AG04449 (cell line): ENCODE measurements around the gene FRMD3.

ENCODE experiments used
- CTCF ChIA-PET: fragments of 350-600 bp; formaldehyde crosslinking; extraction: SDS; loops from one replicate; lab custom pipeline; 2021; ENCODE audit warnings: antibody characterized with exemption; lab: Yijun Ruan, JAX
- POLR2A ChIA-PET: fragments of 400-600, 350-600 bp; formaldehyde crosslinking; extraction: SDS; loops from one replicate; lab custom pipeline; 2020; ENCODE audit warnings: antibody characterized with exemption, inconsistent platforms; lab: Yijun Ruan, JAX
- DNase-seq: peaks from one replicate; pipeline ENCODE4 v3.0.0-alpha.2; 2010; ENCODE audit warnings: low read depth, low spot score
- H3K4me3 ChIP-seq: 2 replicates; pipeline ENCODE4 v1.5.1; 2011; ENCODE audit warnings: low read depth, mild to moderate bottlenecking, control low read depth, low read length
- CTCF ChIP-seq: IDR thresholded peaks from one replicate; pipeline ENCODE4 v1.5.1; 2011; ENCODE audit warnings: mild to moderate bottlenecking, moderate library complexity, low read length, control low read depth, inconsistent platforms; ENCODE audit not compliant: insufficient read depth; ENCODE audit errors: missing control alignments

Gene FRMD3

GRCh38 chr9:83572524-83572923, 34.3 kb upstream of the FRMD3 start:
- TF ChIP-seq CTCF, result no peak
- DNase-seq, result peak; percentile 55
- no peak overlapping the region for H3K4me3 ChIP-seq
- ChIA-PET POLR2A (no interaction called here), CTCF (interaction anchor here (1.4 kb wide), 1 partner anchor 238 kb away, joined by 4 read pairs; no protein-coding TSS in a partner anchor)

GRCh38 chr9:83570359-83570758, 32.2 kb upstream of the FRMD3 start:
- peak; percentile 26 for DNase-seq
- H3K4me3 ChIP-seq, result no peak overlapping the region
- CTCF ChIA-PET, result no interaction called here
- POLR2A ChIA-PET, result no interaction called here
- TF ChIP-seq CTCF, result no peak

- ChIA-PET CTCF (interaction anchor here (0.8 to 1.3 kb wide), 2 partner anchors 30 to 349 kb away, joined by 4 read pairs; no protein-coding TSS in a partner anchor), POLR2A (no interaction called here)
- no peak for TF ChIP-seq CTCF
- H3K4me3 ChIP-seq, result no peak overlapping the region
- DNase-seq, result no peak
Observed at GRCh38 chr9:83569326-83569725, 31.1 kb upstream of the FRMD3 start.

- POLR2A ChIA-PET, result no interaction called here
- H3K4me3 ChIP-seq, result no peak overlapping the region
- no peak for DNase-seq
- no peak for TF ChIP-seq CTCF
- CTCF ChIA-PET, result interaction anchor here (3.5 kb wide), 1 partner anchor 18 kb away, joined by 14 read pairs; no protein-coding TSS in a partner anchor
Observed at GRCh38 chr9:83563360-83563759, 25.2 kb upstream of the FRMD3 start.

GRCh38 chr9:83560169-83560826, 22.1 kb upstream of the FRMD3 start:
- H3K4me3 ChIP-seq, result no peak overlapping the region
- POLR2A ChIA-PET, result no interaction called here
- TF ChIP-seq CTCF, result no peak
- DNase-seq, result no peak
- CTCF ChIA-PET, result interaction anchor here (3.5 kb wide), 1 partner anchor 15 kb away, joined by 14 read pairs; no protein-coding TSS in a partner anchor

GRCh38 chr9:83557771-83558170, 19.6 kb upstream of the FRMD3 start:
- no peak overlapping the region for H3K4me3 ChIP-seq
- ChIA-PET POLR2A (no interaction called here), CTCF (interaction anchor here (0.8 to 3.9 kb wide), 3 partner anchors 13 to 338 kb away, joined by 3 to 13 read pairs (median 3); partner anchors contain the start of gene FRMD3)
- no peak for TF ChIP-seq CTCF
- no peak for DNase-seq
